ENCODE results near the gene SNX5. TPM values are rescaled to one million over a fixed set of nuclear protein-coding genes. Genes with fewer than 3 reads are reported as not detected.

SNX5 gene
- total and polyA plus RNA-seq, 9 of the 15 experiments (the other 6 are each of a cell fraction or from before 2014, with no cell fraction given): 53.5 to 276 (median 160) TPM

- no peak for TF ChIP-seq ZNF592 (IDR thresholded peaks at IDR 0.05)
Observed at GRCh38 chr20:17944854-17945474, 23.6 kb downstream of the SNX5 start (continued).

- POLR2A ChIA-PET: interaction anchor here (1.1 to 1.3 kb wide), 2 partner anchors 8 to 15 kb away, joined by 3 read pairs; no protein-coding TSS in a partner anchor
- DNase-seq (ENCODE audit: extremely low read depth in 1 of 4, low spot score in 3 of 4) (no peak), ATAC-seq (no peak), FAIRE-seq (no peak)
- Histone ChIP-seq H3K9ac (ENCODE audit: insufficient read depth in 1 of 2, low read depth in 2 of 2, low read length in 2 of 2) (no peak overlapping the region), H4K20me1 (replicated peaks; ENCODE audit: control insufficient read depth, insufficient read depth, low read length) (peaks cover 9% of the 10 kb centered on the region; the same call in 1 of the 2 replicates), H3K4me1 (replicated peaks in 1 of 2; ENCODE audit: control insufficient read depth in 2 of 2, insufficient read depth in 2 of 2, low read length in 2 of 2) (peaks cover 0 to 9% of the 10 kb centered on the region in 2 experiments; a peak in 3 of 5 replicates), H3K27ac (ENCODE audit: extremely low read depth, low read depth, low read length) (no peak overlapping the region), H3K4me3 (no peak overlapping the region), H3K36me3 (ENCODE audit: control insufficient read depth, insufficient read depth, low read length) (peaks cover 76% of the 10 kb centered on the region), H3K79me2 (ENCODE audit: control insufficient read depth, insufficient read depth, low read length) (no peaks in the 10 kb centered on the region; the same call in 1 of the 3 replicates), H3K9me3 (replicated peaks; ENCODE audit: control insufficient read depth, insufficient read depth, low read depth, low read length) (no peaks in the 10 kb centered on the region), H2AFZ (ENCODE audit: low read depth, low read length) (no peak overlapping the region), H3K27me3 (ENCODE audit: control insufficient read depth in 2 of 2, insufficient read depth in 2 of 2, low read length in 2 of 2) (no peaks in the 10 kb centered on the region), H3K4me2 (ENCODE audit: insufficient read depth, low read length) (no peak overlapping the region), H3K9me1 (ENCODE audit: control insufficient read depth, insufficient read depth, low read length) (no peaks in the 10 kb centered on the region)
- intact Hi-C loops (cut with micrococcal nuclease) (no loop called here), in situ Hi-C loops (cut with MboI) (no loop called here)
- CTCF ChIA-PET (ENCODE audit: low intra/inter-chr PET ratio): no interaction called here
- 64% methylated on average over 3 of the region's 3 CpGs for WGBS (ENCODE audit: insufficient coverage, low coverage, missing lambda C conversion rate)
- BruUV-seq (replicated peaks): no TSS peak
- no peak for TF ChIP-seq ZNF740 (CRISPR knock-in tag; IDR thresholded peaks at IDR 0.05)
- no peak for TF ChIP-seq ZNF740 (tag; IDR thresholded peaks at IDR 0.05)
- TF ChIP-seq NKRF (IDR thresholded peaks at IDR 0.05; ENCODE audit: borderline replicate concordance): no peak
- TF ChIP-seq USF1 (CRISPR knock-in tag; IDR thresholded peaks at IDR 0.05): no peak
- TF ChIP-seq ESRRB (CRISPR knock-in tag; IDR thresholded peaks at IDR 0.05; ENCODE audit: borderline replicate concordance): no peak
- no peak for TF ChIP-seq ZNF589 (CRISPR knock-in tag; IDR thresholded peaks at IDR 0.05; ENCODE audit: low read depth)
- TF ChIP-seq NELFE (IDR thresholded peaks at IDR 0.05; ENCODE audit: insufficient read depth, insufficient read length): no peak
Observed at GRCh38 chr20:17943343-17943742, 25.3 kb downstream of the SNX5 start.

All from K562 (cell line).